Rectal smooth muscle tissue (tissue), 1 donor: ENCODE measurements around the gene DOHH.

Experiments used
- H3K27ac ChIP-seq: one replicate; pipeline ENCODE4 v1.7.0; 2013; ENCODE audit warnings: low read depth, low read length, inconsistent platforms
- H3K27me3 ChIP-seq: one replicate; pipeline ENCODE4 v1.7.0; 2013; ENCODE audit warnings: low read length; ENCODE audit not compliant: control insufficient read depth, insufficient read depth
- H3K36me3 ChIP-seq: one replicate; pipeline ENCODE4 v1.7.0; 2013; ENCODE audit warnings: low read length; ENCODE audit not compliant: control insufficient read depth, insufficient read depth
- H3K4me1 ChIP-seq: one replicate; pipeline ENCODE4 v1.7.0; 2013; ENCODE audit warnings: low read length; ENCODE audit not compliant: control insufficient read depth, insufficient read depth
- H3K4me3 ChIP-seq: one replicate; pipeline ENCODE4 v1.7.0; 2013; ENCODE audit warnings: low read length
- H3K9ac ChIP-seq: one replicate; pipeline ENCODE4 v1.7.0; 2013; ENCODE audit warnings: low read length

The DOHH gene, protein sequence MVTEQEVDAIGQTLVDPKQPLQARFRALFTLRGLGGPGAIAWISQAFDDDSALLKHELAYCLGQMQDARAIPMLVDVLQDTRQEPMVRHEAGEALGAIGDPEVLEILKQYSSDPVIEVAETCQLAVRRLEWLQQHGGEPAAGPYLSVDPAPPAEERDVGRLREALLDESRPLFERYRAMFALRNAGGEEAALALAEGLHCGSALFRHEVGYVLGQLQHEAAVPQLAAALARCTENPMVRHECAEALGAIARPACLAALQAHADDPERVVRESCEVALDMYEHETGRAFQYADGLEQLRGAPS

DNA sequence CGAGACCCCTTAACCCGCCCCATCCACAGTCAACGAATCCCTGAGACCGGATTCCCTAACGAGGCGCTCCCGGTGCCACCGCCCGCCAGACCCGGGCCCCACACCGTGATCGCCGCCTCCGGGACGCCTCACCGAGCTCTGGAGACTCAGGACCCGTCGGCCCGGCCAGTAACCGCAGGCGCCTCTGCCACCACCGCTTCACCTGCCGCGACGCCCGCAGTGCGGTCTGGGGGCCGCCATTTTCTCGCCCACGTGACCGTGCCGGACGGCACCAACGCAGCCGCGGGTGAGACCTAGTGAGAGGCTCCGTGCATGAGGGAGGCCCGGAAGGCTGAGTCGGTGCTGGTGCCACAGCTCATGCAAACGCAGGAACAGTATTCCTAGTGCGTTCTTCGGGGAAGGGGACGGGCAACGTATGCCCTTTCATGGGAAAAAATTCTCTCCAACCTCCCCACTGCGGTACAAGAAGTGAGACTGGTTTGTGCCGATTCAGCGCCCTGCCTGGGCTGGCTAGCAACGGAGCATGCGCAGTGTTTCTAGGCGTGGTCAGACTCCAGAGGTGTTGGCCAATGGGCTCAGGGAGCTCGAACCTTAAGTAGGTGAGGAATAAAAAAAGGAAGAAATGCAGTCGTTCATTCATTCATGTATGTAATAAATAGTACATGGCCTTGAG lies at the start of gene DOHH:
Gene DOHH (minus strand): TSS at position 246 of the 673 bp plus-strand sequence. CDS start 3,860 bp downstream, outside the sequence.
- peak within 1 kb of the TSS; percentile 96 for H3K27ac ChIP-seq
- no peaks in the 10 kb centered on the region for H3K27me3 ChIP-seq
- H3K36me3 ChIP-seq = no peaks in the 10 kb centered on the region
- peak within 1 kb of the TSS; percentile 91 for H3K4me3 ChIP-seq
- H3K9ac ChIP-seq = peak within 1 kb of the TSS; percentile 88
- peaks cover 6% of the 10 kb centered on the region for H3K4me1 ChIP-seq

DNA sequence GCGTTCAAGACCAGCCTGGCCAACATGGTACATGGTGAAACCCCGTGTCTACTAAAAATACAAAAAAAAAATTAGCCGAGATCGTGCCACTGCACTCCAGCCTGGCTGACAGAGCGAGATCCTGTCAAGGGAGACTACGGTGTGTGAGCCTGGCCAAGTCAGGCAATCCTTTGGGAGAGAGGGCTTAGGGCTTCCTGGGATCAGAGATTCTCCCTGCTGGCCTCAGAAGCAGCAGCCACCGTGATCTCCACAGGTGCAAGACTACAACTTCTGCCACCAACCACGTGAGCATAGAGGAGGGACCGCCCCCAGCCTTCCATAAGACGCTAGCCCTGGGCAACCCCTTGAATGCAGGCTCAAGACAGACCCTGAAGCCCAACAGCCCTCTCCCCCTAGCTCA lies 49.3 kb upstream of the DOHH start:
- H3K4me1 ChIP-seq = no peaks in the 10 kb centered on the region
- H3K4me3 ChIP-seq = no peak overlapping the region
- no peak overlapping the region for H3K9ac ChIP-seq
- H3K27ac ChIP-seq = no peak overlapping the region
- no peaks in the 10 kb centered on the region for H3K27me3 ChIP-seq
- peaks cover 2% of the 10 kb centered on the region for H3K36me3 ChIP-seq

DNA sequence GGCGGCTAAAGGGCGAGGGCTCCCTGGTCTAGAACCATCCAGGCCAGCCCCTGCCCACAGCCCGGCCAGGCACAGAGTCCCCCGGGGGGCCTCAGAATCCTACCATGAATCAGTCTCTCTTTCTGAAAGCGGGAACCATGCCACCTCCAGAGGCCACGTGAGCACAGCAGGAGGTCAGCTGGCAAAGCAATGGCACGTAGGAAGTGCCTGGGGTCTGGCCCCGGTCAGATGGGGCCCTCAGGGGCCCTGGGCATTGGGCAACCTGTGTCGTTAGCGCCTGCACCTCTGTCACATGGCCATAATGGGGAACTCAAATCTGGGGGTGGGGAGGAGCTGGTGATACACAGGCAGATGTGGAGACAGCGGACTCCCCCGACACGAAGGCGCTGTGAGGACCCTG lies 48.1 kb upstream of the DOHH start:
- no peak overlapping the region for H3K27ac ChIP-seq
- H3K27me3 ChIP-seq = no peaks in the 10 kb centered on the region
- H3K9ac ChIP-seq = no peak overlapping the region
- no peaks in the 10 kb centered on the region for H3K4me1 ChIP-seq
- H3K4me3 ChIP-seq = no peak overlapping the region
- peaks cover 2% of the 10 kb centered on the region for H3K36me3 ChIP-seq

DNA sequence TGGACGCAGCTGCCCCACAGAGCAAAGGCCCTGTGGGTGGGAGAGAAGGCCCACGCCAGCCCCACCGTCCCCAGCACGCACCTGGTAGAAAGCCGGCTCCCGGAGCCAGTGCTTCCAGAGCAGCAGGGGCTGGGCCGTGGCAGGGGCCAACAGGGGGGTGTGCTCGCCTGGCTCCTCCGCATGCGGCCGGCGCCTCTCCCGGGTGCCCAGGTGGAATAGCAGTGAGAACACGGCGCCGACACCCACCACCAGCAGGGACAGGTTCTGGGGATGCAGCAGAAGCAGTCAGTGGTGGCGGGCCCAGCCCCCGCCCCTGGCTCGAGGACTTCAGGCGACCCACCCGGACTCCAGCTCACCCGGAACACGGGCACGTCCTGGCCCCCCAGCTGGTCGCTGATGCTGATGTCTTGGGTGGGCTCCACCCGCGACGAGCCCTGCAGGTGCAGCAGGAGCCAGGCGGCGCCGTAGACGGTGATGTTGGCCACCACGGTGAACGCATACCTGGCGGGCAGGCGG lies 47.4 kb upstream of the DOHH start:
- Histone ChIP-seq H3K4me3 (no peak overlapping the region), H3K4me1 (no peaks in the 10 kb centered on the region), H3K27me3 (no peaks in the 10 kb centered on the region), H3K9ac (no peak overlapping the region), H3K36me3 (peaks cover 2% of the 10 kb centered on the region), H3K27ac (no peak overlapping the region)

DNA sequence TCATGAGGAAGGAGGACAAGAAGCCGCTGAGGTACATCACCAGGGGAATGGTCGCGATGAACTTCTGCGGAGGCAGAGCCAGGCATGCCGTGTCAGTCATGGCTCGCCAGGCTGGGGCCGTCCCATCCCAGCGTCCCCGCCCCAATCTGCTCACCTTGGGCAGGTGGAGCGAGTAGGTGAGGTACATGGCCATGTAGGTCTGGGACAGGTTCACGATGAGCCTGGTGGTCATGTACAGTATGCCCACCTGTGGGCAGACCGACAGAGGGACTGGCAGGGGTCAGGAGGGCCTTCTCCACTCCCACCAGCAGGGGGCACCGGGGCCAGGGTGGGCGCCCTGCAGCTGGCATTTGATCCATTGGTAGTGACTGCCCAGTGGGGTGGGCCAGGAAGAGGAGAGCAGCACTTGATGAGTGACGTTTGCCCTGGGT lies 46.8 kb upstream of the DOHH start:
- no peak overlapping the region for H3K4me3 ChIP-seq
- H3K27me3 ChIP-seq = no peaks in the 10 kb centered on the region
- no peak overlapping the region for H3K27ac ChIP-seq
- H3K36me3 ChIP-seq = peaks cover 2% of the 10 kb centered on the region
- no peak overlapping the region for H3K9ac ChIP-seq
- no peaks in the 10 kb centered on the region for H3K4me1 ChIP-seq

DNA sequence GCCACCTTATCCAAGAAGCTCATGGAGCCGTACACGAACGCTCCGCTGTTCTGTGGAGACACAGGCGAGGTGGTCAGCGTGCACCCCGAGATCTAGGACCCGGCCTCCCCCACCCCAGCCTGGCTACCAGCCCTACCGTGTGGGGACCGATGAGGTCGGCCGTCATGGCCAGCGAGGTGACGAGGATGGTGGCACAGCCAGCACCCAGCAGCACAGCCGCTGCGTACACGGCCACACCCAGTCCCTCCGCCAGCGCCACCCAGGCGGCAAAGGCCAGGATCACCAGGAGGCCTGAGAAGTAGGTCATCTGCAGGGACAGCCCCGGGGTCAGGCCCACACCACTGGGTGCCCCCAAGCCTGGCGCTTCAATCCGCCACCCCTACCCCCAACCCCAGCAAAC lies 45.6 kb upstream of the DOHH start:
- Histone ChIP-seq H3K4me1 (no peaks in the 10 kb centered on the region), H3K9ac (no peak overlapping the region), H3K27ac (no peak overlapping the region)

DNA sequence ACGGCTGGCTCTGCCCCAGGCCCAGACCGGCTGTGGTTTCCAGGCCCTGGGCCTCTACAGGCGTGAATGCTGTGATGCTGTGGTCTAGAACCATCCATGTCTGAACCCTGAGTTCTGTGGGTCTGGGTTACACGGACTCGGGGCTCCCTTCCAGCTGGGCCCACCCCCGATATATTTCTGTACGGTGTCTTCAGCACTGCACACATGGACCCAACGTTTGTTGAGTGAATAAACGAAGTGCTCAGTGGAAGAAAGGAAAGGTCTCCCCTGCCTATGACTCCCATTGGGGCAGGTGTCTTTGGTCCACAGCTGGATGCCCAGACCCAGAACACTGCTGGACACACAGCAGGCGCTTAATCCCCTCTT lies 45.2 kb upstream of the DOHH start:
- H3K9ac ChIP-seq = no peak overlapping the region
- H3K27me3 ChIP-seq = no peaks in the 10 kb centered on the region
- no peaks in the 10 kb centered on the region for H3K4me1 ChIP-seq
- H3K4me3 ChIP-seq = no peak overlapping the region
- H3K36me3 ChIP-seq = peaks cover under 1% of the 10 kb centered on the region
- no peak overlapping the region for H3K27ac ChIP-seq

More for the DNA sequence above, 45.6 kb upstream of the DOHH start:
- Histone ChIP-seq H3K27me3 (no peaks in the 10 kb centered on the region), H3K4me3 (no peak overlapping the region), H3K36me3 (peaks cover 2% of the 10 kb centered on the region)

DNA sequence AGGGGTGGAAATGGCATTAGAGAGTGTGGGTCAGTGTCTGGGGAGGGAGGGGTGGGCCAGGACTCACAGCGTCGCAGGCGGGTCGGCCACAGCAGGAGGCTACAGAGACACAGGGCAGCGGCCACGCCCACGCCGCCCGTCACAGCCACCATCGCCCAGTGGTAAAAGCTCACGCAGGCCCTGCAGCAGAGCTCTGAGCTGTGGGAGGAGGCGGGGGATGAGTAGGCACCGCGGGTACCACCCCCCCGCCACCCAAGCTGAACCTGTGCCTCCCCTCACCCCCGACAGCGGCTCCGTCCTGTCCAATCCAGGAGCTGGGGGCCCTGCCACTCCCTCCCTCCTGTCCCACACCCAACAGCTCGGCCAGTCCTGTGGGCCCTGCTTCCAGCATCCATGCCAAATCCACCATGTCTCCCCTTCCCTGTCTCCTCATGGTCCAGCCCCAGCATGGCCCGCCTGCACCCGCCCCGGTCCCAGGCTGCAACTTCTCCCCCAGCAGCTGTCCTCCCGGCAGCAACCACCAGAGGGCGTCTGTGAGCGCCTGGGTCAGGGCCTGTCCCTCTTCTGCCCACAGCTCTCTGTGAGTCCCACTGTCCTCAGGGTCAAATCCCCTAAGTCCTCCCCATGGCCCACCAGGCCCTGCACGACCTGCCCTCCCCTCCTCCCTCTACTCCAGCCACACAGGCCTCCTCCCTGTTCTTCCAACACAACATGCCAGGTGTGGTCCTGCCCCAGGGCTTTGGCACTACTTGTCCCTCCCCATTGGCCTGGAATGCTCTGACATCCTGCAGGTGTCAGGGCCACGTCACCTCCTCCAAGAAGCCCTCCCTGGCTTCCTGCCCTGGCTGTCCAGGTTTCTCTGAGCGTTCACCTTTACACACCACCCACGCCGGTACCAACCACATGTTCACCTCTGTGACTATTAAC lies 44.5 kb upstream of the DOHH start:
- Histone ChIP-seq H3K4me3 (no peak overlapping the region), H3K9ac (no peak overlapping the region), H3K27me3 (no peaks in the 10 kb centered on the region), H3K36me3 (no peaks in the 10 kb centered on the region), H3K4me1 (no peaks in the 10 kb centered on the region), H3K27ac (no peak overlapping the region)

DNA sequence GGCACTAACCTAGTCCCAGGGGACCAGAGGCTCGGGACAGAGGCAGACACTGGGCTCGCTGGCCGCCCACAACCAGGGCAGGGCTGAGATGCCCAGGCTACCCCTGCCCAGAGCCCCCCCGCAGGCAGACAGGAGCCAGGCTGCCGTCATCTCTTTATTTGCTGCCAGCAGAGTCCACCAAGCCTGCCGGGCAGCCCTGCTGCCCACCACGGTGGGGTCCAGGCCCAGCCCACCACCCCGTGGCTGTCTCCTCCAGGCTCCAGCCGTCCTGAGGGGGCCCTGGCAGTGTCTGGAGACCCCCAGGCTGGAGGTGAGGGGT lies 43.5 kb upstream of the DOHH start:
- no peak overlapping the region for H3K27ac ChIP-seq

DNA sequence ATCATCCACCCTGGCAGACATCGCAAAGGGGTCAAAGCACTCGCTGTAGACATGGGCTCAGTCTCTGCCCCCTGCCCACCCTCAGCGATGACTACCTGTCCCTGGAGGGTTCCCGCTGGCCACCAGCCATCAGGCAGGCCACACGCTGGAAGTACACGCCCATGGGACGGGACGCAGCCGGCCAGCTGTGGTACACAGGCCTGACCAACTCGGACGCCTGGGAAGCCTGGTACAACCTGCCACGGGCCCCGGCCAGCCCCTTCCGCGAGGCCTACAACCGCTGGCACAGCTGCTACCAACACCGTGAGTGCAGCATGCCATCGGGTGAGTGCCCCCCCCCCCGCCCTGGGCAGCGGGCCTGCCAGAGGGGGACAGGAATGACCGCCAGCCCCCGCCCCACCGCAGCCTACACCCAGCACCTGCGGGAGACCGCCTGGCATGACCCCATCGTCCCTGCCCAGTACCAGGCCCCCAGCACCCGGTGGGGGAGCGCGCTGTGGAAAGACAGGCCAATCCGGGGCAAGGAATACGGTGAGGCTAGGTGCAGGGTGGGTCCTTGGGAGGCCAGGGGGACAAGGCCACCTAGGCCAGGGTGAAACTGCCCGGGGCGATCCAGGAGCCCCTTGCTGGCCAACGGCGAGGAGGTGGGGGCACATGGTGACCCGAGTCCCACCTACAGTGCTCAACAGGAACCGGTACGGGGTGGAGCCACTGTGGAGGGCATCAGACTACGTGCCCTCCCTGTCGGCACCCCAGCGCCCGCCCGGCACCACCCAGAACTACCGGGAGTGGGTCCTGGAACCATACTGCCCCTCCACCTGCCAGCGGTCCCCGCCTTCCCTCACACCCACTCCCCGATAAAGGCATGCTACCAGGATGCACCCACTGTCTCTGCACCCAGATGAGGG lies 42.9 kb upstream of the DOHH start:
- Histone ChIP-seq H3K4me3 (no peak overlapping the region), H3K27me3 (no peaks in the 10 kb centered on the region), H3K36me3 (peaks cover 4% of the 10 kb centered on the region), H3K9ac (no peak overlapping the region), H3K27ac (no peak overlapping the region), H3K4me1 (no peaks in the 10 kb centered on the region)

More for the DNA sequence above, 43.5 kb upstream of the DOHH start:
- H3K4me1 ChIP-seq = no peaks in the 10 kb centered on the region
- no peaks in the 10 kb centered on the region for H3K36me3 ChIP-seq
- H3K4me3 ChIP-seq = no peak overlapping the region
- no peak overlapping the region for H3K9ac ChIP-seq
- H3K27me3 ChIP-seq = no peaks in the 10 kb centered on the region

DNA sequence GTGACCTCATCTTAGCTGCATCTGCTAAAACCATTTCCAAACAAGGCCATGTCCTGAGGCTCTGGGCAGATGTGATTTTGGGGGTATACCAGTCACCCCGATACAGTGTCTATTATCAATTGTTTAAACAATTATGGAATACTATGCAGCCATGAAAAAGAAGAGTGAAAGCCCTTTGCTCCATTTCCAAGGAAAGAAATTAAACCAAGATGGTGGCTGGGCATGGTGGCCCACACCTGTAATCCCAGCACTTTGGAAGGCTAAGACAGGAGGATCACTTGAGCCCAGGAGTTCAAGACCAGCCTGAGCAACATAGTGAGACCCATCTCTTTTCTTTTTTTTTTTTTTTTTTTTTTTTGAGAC lies 39.3 kb upstream of the DOHH start:
- no peak overlapping the region for H3K27ac ChIP-seq
- peaks cover 10% of the 10 kb centered on the region for H3K36me3 ChIP-seq

More for the DNA sequence above, 39.3 kb upstream of the DOHH start:
- H3K9ac ChIP-seq = no peak overlapping the region
- H3K4me1 ChIP-seq = no peaks in the 10 kb centered on the region
- no peaks in the 10 kb centered on the region for H3K27me3 ChIP-seq
- H3K4me3 ChIP-seq = no peak overlapping the region
